Mucosa of descending colon (tissue), 3 donors: ENCODE measurements around the gene ZBTB21. TPM values are rescaled to one million over a fixed set of nuclear protein-coding genes. Genes with fewer than 3 reads are reported as not detected.

Experiments
- ATAC-seq: fragments of 200-7000 bp; cut with Tn5 transposase; one replicate; pipeline ENCODE4 v1.9.1; 2020; ENCODE audit warnings: mild to moderate bottlenecking, moderate library complexity
- DNase-seq, 3 donors: peaks; one replicate each; pipeline ENCODE4 v3.0.0-alpha.2; 2020
- H3K36me3 ChIP-seq: fragments of 200-600 bp; one replicate; pipeline ENCODE4 v1.8.0; 2021; ENCODE audit warnings: low read depth, mild to moderate bottlenecking
- H3K4me1 ChIP-seq: fragments of 200-600 bp; one replicate; pipeline ENCODE4 v1.8.0; 2021; ENCODE audit warnings: low read depth, mild to moderate bottlenecking
- H3K4me3 ChIP-seq: fragments of 200-600 bp; one replicate; pipeline ENCODE4 v1.8.0; 2021; ENCODE audit warnings: mild to moderate bottlenecking
- H3K9me3 ChIP-seq: fragments of 200-600 bp; one replicate; pipeline ENCODE4 v1.8.0; 2021; ENCODE audit warnings: mild to moderate bottlenecking
- CTCF ChIP-seq: fragments of 200-600 bp; IDR thresholded peaks from one replicate; pipeline ENCODE4 v1.8.0; 2022; ENCODE audit warnings: antibody characterized with exemption, mild to moderate bottlenecking
- intact Hi-C, 2 donors: fragments of 100-400 bp; cut with DNase I in 1 of 2; cut with micrococcal nuclease in 1 of 2; formaldehyde crosslinking; loops; one replicate each; pipeline versions ENCODE4 v1.11.0 to v1.11.1; 2022; cut with DNase I, micrococcal nuclease
- total RNA-seq, 3 donors: library from RNA; stranded (reverse); fragmentation: NEBNext Ultra II Directional in 2 of 3; extraction: Animal tissue kit (Norgen Biotek cat#: 25700) in 2 of 3; gene quantifications; one replicate each; pipeline versions ENCODE4 v1.2.1 to v1.2.4, GENCODE V29; 2021 to 2023
- donor health status: DM: no; HTN: no; CAD: no; lungs with moderate emphysema.
- donor health status: DM: no; HTN: no; CAD: no.
- donor health status: DM: no; HTN: yes; CAD: no.

Gene ZBTB21
- total RNA-seq, 3 donors from 2014 or later = 11.8 to 18.9 (median 14.6) TPM

DNA sequence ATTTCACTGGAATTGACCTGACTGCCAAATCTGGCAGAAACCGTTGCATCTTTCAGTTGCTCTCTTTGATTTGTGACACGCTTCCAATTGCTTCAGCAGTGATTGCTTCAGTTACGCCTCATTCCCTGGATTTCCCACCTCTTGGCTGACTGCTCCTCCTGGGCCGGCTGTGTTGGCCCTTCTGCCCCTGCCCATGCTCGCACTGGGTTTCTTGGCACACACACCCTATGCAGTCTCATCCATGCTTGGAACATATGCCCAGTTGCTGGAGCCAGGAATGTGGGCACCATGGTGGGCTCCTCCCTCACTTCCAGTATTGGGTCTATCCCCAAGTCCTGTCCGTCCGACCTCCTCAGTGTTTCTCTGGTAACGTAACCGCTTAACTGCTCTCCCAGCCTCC, 2.2 kb upstream of the ZBTB21 start:
- intact Hi-C loops = loop anchor here in 1 of 2 donors (10.0 kb wide), 1 partner anchor 92 kb away; no protein-coding TSS in a partner anchor
- Histone ChIP-seq H3K9me3 (no peaks in the 10 kb centered on the region), H3K4me1 (peaks cover 13% of the 10 kb centered on the region), H3K4me3 (no peak overlapping the region), H3K36me3 (no peaks in the 10 kb centered on the region)
- peak in 1 of 3 donors; percentile 57 for DNase-seq
- no peak for ATAC-seq
- TF ChIP-seq CTCF = no peak

- peaks cover 13% of the 10 kb centered on the region for H3K4me1 ChIP-seq
- peak; percentile 47 to 73 (median 69) for DNase-seq
- peak overlapping the region; percentile 59 for H3K4me3 ChIP-seq
- H3K36me3 ChIP-seq = no peaks in the 10 kb centered on the region
- no peaks in the 10 kb centered on the region for H3K9me3 ChIP-seq
- ATAC-seq = peak; percentile 52
- TF ChIP-seq CTCF = no peak
- intact Hi-C loops = loop anchor here in 1 of 2 donors (10.0 kb wide), 1 partner anchor 94 kb away; no protein-coding TSS in a partner anchor
Measured at GRCh38 chr21:42010507-42011495, 641 bp upstream of the ZBTB21 start.

- peak; percentile 62 to 82 (median 75) for DNase-seq
- H3K4me3 ChIP-seq = peak overlapping the region; percentile 59
- intact Hi-C loops = no loop called here
- no peaks in the 10 kb centered on the region for H3K36me3 ChIP-seq
- no peaks in the 10 kb centered on the region for H3K9me3 ChIP-seq
- TF ChIP-seq CTCF = no peak
- peak; percentile 31 for ATAC-seq
- H3K4me1 ChIP-seq = peaks cover 13% of the 10 kb centered on the region
Measured at GRCh38 chr21:42009018-42009830, 936 bp downstream of the ZBTB21 start.

- intact Hi-C loops = no loop called here
- no peak for TF ChIP-seq CTCF
- Histone ChIP-seq H3K9me3 (no peaks in the 10 kb centered on the region), H3K4me1 (peaks cover 9% of the 10 kb centered on the region), H3K4me3 (no peak overlapping the region), H3K36me3 (no peaks in the 10 kb centered on the region)
- ATAC-seq (no peak), DNase-seq (no peak)
Measured at GRCh38 chr21:42007356-42007940, 2.7 kb downstream of the ZBTB21 start.

- intact Hi-C loops = no loop called here
- Histone ChIP-seq H3K36me3 (no peaks in the 10 kb centered on the region), H3K4me1 (peaks cover 3% of the 10 kb centered on the region), H3K9me3 (no peaks in the 10 kb centered on the region), H3K4me3 (no peak overlapping the region)
- TF ChIP-seq CTCF = no peak
- DNase-seq (no peak), ATAC-seq (no peak)
Measured at GRCh38 chr21:42006765-42007164, 3.4 kb downstream of the ZBTB21 start.
